Measurements from ENCODE around the gene C17orf107. TPM values are rescaled to one million over a fixed set of nuclear protein-coding genes. Genes with fewer than 3 reads are reported as not detected.

C17orf107 gene
- total and polyA plus RNA-seq, 2 of the 13 experiments (the other 11 are each of a cell fraction or from before 2014, with no cell fraction given) = 0.20 to 0.59 TPM

DNA sequence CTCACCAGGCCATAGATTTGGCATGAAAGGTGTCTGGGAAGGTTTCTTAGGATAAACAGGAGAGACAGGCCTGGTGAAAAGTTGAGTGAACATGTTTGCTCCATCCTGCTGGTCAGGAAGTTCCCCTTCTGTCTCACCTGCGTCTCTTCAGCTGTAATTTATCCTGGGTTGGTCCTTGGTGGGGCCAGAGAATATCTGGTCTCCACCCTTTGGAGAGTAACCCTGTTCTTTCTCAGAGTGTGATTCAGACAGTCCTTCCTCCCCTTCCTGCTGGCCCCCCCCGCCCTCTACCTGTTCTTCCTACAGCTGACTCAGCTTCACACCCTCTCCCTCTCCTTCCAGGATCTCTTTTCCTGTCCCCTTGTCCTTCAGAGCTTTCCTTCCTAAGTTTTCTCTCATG lies 49.1 kb upstream of the C17orf107 start:
- no peak overlapping the region for H2AFZ ChIP-seq (ENCODE audit: low read length)
- ATAC-seq (no peak), DNase-seq (ENCODE audit: low spot score) (no peak), FAIRE-seq (no peak)
- POLR2A ChIA-PET = interaction anchor here (2.5 kb wide), 1 partner anchor 8 kb away, joined by 5 read pairs; no protein-coding TSS in a partner anchor
- intact Hi-C loops (cut with micrococcal nuclease; ENCODE audit: unreplicated experiment) (no loop called here), in situ Hi-C loops (cut with HindIII; ENCODE audit: extremely low pct_ligation_motif_present, low pct_unique_long_range_greater_than_20kb) (no loop called here)
- no peak overlapping the region for H3K9ac ChIP-seq (ENCODE audit: insufficient read depth, low read depth, low read length)
- no TSS peak for BruUV-seq (replicated peaks)
- H3K4me3 ChIP-seq (replicated peaks in 1 of 3; ENCODE audit: insufficient read depth in 1 of 3, low read depth in 2 of 3, low read length in 3 of 3) = no peak overlapping the region
- H3K36me3 ChIP-seq (replicated peaks in 1 of 2; ENCODE audit: control insufficient read depth in 1 of 2, insufficient read depth in 2 of 2, low read length in 2 of 2) = peaks cover 0 to 18% of the 10 kb centered on the region in 2 experiments; a peak in 3 of 5 replicates
- 100% methylated on average over 2 of the region's 2 CpGs for WGBS (ENCODE audit: low lambda C conversion rate)
- no peaks in the 10 kb centered on the region for H3K27me3 ChIP-seq (ENCODE audit: control insufficient read depth in 1 of 2, insufficient read depth in 2 of 2, low read length in 2 of 2)
- H4K20me1 ChIP-seq (ENCODE audit: insufficient read depth, low read length) = peaks cover 19% of the 10 kb centered on the region; the same call in 1 of the 2 replicates
- no peak for TF ChIP-seq KDM5B (CRISPR knock-in tag; IDR thresholded peaks at IDR 0.05; ENCODE audit: borderline replicate concordance)
- TF ChIP-seq JARID2 (CRISPR knock-in tag; IDR thresholded peaks at IDR 0.05; ENCODE audit: insufficient replicate concordance) = no peak
- no peak for TF ChIP-seq MBD4 (IDR thresholded peaks at IDR 0.05; ENCODE audit: borderline replicate concordance, low read length)
- TF ChIP-seq NFKB2 (CRISPR knock-in tag; IDR thresholded peaks at IDR 0.05; ENCODE audit: borderline replicate concordance) = no peak
- no peak for TF ChIP-seq GFI1 (CRISPR knock-in tag; IDR thresholded peaks at IDR 0.05; ENCODE audit: borderline replicate concordance)
- no peak for TF ChIP-seq HNRNPLL (IDR thresholded peaks at IDR 0.05; ENCODE audit: low read depth, low read length, poor library complexity, severe bottlenecking)
- no peak for TF ChIP-seq ZNF777 (CRISPR knock-in tag; IDR thresholded peaks at IDR 0.05)
- TF ChIP-seq PAX8 (CRISPR knock-in tag; IDR thresholded peaks at IDR 0.05; ENCODE audit: borderline replicate concordance) = no peak
- TF ChIP-seq FOXP1 (IDR thresholded peaks at IDR 0.05) = no peak
- TF ChIP-seq FOXP1 (CRISPR knock-in tag; IDR thresholded peaks at IDR 0.05) = no peak
- no peak for TF ChIP-seq DMAP1 (CRISPR knock-in tag; IDR thresholded peaks at IDR 0.05)
- TF ChIP-seq, protein P1, sequence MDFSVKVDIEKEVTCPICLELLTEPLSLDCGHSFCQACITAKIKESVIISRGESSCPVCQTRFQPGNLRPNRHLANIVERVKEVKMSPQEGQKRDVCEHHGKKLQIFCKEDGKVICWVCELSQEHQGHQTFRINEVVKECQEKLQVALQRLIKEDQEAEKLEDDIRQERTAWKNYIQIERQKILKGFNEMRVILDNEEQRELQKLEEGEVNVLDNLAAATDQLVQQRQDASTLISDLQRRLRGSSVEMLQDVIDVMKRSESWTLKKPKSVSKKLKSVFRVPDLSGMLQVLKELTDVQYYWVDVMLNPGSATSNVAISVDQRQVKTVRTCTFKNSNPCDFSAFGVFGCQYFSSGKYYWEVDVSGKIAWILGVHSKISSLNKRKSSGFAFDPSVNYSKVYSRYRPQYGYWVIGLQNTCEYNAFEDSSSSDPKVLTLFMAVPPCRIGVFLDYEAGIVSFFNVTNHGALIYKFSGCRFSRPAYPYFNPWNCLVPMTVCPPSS (IDR thresholded peaks at IDR 0.05) = no peak
- TF ChIP-seq SOX5 (CRISPR knock-in tag; IDR thresholded peaks at IDR 0.05; ENCODE audit: borderline replicate concordance) = no peak
- TF ChIP-seq TOE1 (CRISPR knock-in tag; IDR thresholded peaks at IDR 0.05) = no peak
- TF ChIP-seq, protein P2, sequence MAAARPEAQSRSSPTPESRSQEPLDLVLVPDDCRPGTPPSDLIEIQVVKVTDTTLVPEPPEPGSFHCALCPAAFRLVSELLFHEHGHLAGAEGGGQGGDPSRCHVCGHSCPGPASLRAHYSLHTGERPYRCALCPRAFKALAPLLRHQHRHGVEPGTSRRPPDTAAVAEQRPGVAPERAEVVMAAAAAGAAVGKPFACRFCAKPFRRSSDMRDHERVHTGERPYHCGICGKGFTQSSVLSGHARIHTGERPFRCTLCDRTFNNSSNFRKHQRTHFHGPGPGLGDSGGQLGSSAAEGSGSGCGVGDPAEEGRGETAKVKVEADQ (CRISPR knock-in tag; IDR thresholded peaks at IDR 0.05; ENCODE audit: borderline replicate concordance) = no peak
- TF ChIP-seq KDM3A (CRISPR knock-in tag; IDR thresholded peaks at IDR 0.05; ENCODE audit: low read depth) = no peak
- no peak for TF ChIP-seq ZNF225 (CRISPR knock-in tag; IDR thresholded peaks at IDR 0.05)
- no peak for TF ChIP-seq IKZF1 (IDR thresholded peaks at IDR 0.05)
- TF ChIP-seq ZBTB20 (CRISPR knock-in tag; IDR thresholded peaks at IDR 0.05; ENCODE audit: borderline replicate concordance, low read depth) = no peak
- H3K79me2 ChIP-seq (ENCODE audit: insufficient read depth, low read length) = peaks cover 67% of the 10 kb centered on the region
- peaks cover 62% of the 10 kb centered on the region for H3K4me1 ChIP-seq (ENCODE audit: insufficient read depth, low read length)
- H3K9me3 ChIP-seq (ENCODE audit: low read length) = no peaks in the 10 kb centered on the region
- H3K4me2 ChIP-seq (ENCODE audit: low read depth, low read length) = no peak overlapping the region
- no peak overlapping the region for H3K27ac ChIP-seq (ENCODE audit: extremely low read length, insufficient read depth, low read length)
- CTCF ChIA-PET (ENCODE audit: low intra/inter-chr PET ratio, low total read pairs) = no interaction called here

Data from HepG2 (cell line).